HL-60 (cell line): ENCODE results near the gene KRTAP5-4.
"Not testable (repeated sequence)": the region's sequence is repeated elsewhere in the genome, so short reads cannot be mapped to it uniquely, and the experiment has no call there.

Experiments used
- DNase-seq, 2 experiments: peaks; one replicate each; pipeline ENCODE4 v3.0.0-alpha.2; 2010 to 2020; ENCODE audit warnings: low read depth in 1 of 2, low spot score in 1 of 2
- H3K27ac ChIP-seq: fragments of 250-450 bp; sonication (Bioruptor Pico); replicated peaks from 2 replicates; pipeline ENCODE4 v1.5.1; 2020; ENCODE audit warnings: mild to moderate bottlenecking, moderate library complexity
- H3K27me3 ChIP-seq: fragments of 250-450 bp; sonication (Bioruptor Pico); 2 replicates; pipeline ENCODE4 v1.5.1; 2021; ENCODE audit warnings: mild to moderate bottlenecking, moderate library complexity; ENCODE audit not compliant: insufficient read depth, poor library complexity, severe bottlenecking
- H3K4me3 ChIP-seq: replicated peaks from 2 replicates; pipeline ENCODE4 v1.5.1; 2011; ENCODE audit warnings: mild to moderate bottlenecking, control low read depth, low read length; ENCODE audit not compliant: insufficient read depth
- GABPA ChIP-seq: IDR thresholded peaks from 2 replicates; pipeline ENCODE4 v1.6.1; 2012; ENCODE audit warnings: low read depth
- POLR2AphosphoS5 ChIP-seq: IDR thresholded peaks from 2 replicates; pipeline ENCODE4 v1.6.1; 2012; ENCODE audit warnings: low read depth
- SPI1 ChIP-seq: IDR thresholded peaks from 2 replicates; pipeline ENCODE4 v1.6.1; 2012; ENCODE audit warnings: low read depth, mild to moderate bottlenecking, borderline replicate concordance
- TF ChIP-seq, protein P1 (sequence below): IDR thresholded peaks from 2 replicates; pipeline ENCODE4 v1.6.1; 2012; ENCODE audit warnings: low read depth; ENCODE audit not compliant: insufficient replicate concordance
- TF ChIP-seq, protein P2 (sequence below): IDR thresholded peaks from one replicate; pipeline ENCODE4 v1.5.1; 2011; ENCODE audit warnings: low read length, control low read depth, inconsistent platforms; ENCODE audit not compliant: insufficient read depth

The KRTAP5-4 gene

DNA sequence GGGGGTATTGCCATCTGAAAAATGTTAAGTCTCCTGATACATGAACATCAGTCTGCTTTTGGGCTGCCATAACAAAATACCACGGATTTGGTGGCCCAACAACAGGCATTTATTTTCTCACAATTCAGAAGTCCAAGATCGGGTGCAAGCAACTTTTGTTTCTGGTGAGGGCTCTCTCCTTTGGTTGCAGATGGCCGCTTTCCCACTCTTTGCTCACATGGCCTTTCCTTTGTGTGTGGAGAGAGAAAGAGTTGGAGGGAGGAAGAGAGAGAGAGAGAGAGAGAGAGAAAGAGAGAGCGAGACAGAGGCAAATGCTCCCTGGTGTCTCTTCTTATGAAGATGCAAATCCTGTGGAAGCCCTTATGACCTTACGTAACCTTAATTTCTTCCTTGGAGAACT is 21.3 kb downstream of the KRTAP5-4 start:
- H3K27me3 ChIP-seq, result peaks cover 5% of the 10 kb centered on the region
- no peak for DNase-seq
- H3K27ac ChIP-seq, result no peak overlapping the region
- TF ChIP-seq POLR2AphosphoS5 (no peak), GABPA (no peak), SPI1 (no peak)
- TF ChIP-seq, protein P1, sequence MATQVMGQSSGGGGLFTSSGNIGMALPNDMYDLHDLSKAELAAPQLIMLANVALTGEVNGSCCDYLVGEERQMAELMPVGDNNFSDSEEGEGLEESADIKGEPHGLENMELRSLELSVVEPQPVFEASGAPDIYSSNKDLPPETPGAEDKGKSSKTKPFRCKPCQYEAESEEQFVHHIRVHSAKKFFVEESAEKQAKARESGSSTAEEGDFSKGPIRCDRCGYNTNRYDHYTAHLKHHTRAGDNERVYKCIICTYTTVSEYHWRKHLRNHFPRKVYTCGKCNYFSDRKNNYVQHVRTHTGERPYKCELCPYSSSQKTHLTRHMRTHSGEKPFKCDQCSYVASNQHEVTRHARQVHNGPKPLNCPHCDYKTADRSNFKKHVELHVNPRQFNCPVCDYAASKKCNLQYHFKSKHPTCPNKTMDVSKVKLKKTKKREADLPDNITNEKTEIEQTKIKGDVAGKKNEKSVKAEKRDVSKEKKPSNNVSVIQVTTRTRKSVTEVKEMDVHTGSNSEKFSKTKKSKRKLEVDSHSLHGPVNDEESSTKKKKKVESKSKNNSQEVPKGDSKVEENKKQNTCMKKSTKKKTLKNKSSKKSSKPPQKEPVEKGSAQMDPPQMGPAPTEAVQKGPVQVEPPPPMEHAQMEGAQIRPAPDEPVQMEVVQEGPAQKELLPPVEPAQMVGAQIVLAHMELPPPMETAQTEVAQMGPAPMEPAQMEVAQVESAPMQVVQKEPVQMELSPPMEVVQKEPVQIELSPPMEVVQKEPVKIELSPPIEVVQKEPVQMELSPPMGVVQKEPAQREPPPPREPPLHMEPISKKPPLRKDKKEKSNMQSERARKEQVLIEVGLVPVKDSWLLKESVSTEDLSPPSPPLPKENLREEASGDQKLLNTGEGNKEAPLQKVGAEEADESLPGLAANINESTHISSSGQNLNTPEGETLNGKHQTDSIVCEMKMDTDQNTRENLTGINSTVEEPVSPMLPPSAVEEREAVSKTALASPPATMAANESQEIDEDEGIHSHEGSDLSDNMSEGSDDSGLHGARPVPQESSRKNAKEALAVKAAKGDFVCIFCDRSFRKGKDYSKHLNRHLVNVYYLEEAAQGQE, result no peak
- TF ChIP-seq, protein P2, sequence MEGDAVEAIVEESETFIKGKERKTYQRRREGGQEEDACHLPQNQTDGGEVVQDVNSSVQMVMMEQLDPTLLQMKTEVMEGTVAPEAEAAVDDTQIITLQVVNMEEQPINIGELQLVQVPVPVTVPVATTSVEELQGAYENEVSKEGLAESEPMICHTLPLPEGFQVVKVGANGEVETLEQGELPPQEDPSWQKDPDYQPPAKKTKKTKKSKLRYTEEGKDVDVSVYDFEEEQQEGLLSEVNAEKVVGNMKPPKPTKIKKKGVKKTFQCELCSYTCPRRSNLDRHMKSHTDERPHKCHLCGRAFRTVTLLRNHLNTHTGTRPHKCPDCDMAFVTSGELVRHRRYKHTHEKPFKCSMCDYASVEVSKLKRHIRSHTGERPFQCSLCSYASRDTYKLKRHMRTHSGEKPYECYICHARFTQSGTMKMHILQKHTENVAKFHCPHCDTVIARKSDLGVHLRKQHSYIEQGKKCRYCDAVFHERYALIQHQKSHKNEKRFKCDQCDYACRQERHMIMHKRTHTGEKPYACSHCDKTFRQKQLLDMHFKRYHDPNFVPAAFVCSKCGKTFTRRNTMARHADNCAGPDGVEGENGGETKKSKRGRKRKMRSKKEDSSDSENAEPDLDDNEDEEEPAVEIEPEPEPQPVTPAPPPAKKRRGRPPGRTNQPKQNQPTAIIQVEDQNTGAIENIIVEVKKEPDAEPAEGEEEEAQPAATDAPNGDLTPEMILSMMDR, result no peak
- no peak overlapping the region for H3K4me3 ChIP-seq

DNA sequence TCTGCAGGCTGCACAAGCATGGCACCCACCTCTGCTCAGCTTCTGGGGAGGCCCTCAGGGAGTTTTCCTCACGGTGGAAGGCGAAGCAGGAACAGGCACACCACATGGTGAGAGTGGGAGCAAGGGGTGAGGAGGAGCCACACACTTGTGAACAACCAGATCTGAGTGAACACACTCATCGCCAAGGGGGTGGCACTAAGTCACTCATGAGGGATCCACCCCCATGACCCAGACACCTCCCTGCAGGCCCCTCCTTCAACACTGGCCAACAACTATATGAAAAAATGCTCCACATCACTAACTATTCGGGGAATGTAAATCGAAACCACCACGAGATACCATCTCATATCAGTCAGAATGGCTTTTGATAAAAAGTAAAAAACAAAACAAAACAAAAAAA is 23.1 kb downstream of the KRTAP5-4 start:
- TF ChIP-seq, protein P1, result no peak
- TF ChIP-seq POLR2AphosphoS5 (no peak), SPI1 (no peak), GABPA (no peak)
- TF ChIP-seq, protein P2, result no peak
- no peak for DNase-seq
- H3K4me3 ChIP-seq, result no peak overlapping the region
- H3K27me3 ChIP-seq, result peaks cover 5% of the 10 kb centered on the region
- no peak overlapping the region for H3K27ac ChIP-seq

DNA sequence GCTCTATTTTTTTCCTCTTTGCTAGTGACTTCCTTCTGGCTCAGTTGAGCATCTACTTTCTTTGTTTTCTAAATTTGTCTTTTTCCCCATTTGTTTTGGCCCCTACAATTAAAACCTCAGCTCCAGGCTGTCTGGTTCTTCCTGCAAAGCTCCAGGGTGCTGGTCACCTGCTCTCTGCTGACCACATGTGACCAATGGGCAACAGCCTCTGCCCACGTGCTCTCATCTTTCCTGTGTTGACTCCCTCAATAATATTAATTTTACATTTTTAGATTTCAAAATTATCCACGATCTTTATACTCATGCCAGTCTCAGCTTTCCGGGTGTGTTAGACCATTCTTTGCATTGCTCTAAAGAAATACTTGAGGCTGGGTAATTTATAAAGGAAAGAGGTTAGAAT is 23.5 kb downstream of the KRTAP5-4 start:
- H3K27ac ChIP-seq, DNase-seq, H3K4me3 ChIP-seq, H3K27me3 ChIP-seq: not testable (repeated sequence)

DNA sequence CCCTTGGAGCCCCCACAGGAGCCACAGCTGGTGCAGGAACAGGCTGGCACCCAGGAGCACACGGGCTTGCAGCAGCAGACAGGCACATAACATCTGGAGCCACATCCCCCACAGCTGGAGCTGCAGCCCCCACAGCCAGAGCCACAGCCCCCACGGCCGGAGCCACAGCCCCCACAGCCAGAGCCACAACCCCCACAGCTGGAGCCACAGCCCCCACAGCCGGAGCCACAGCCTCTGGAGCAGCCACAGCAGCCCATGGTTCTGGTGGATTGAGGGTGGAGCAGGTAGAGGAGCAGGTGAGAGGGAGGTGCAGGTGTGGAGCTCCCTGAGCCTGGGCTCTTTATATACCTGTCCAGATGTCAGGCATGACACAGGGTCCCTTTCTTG is 24.0 kb downstream of the KRTAP5-4 start, which contains the start of gene KRTAP5-2:
Gene KRTAP5-2 (minus strand): TSS at position 301 of the 387 bp plus-strand sequence. CDS start 44 bp downstream, at position 257.
- DNase-seq, result no peak
- Histone ChIP-seq H3K4me3 (no peak within 1 kb of the TSS), H3K27me3 (peaks cover 5% of the 10 kb centered on the region), H3K27ac (no peak within 1 kb of the TSS)
- TF ChIP-seq POLR2AphosphoS5 (no peak), GABPA (no peak), SPI1 (no peak)
- TF ChIP-seq, protein P2, result no peak
- TF ChIP-seq, protein P1, result no peak
